ENCODE data around the gene UQCC3.

- no peak for TF ChIP-seq POLR2A (IDR thresholded peaks at IDR 0.05)
- no peak for TF ChIP-seq CTCF (IDR thresholded peaks at IDR 0.05)
Observed at GRCh38 chr11:62666259-62666926, 5.1 kb upstream of the UQCC3 start.
